Ishikawa (cell line): ENCODE measurements around the gene RNLS.

ENCODE experiments used
- CEBPB ChIP-seq: IDR thresholded peaks from 2 replicates; pipeline ENCODE4 v1.6.1; 2012
- CREB1 ChIP-seq: IDR thresholded peaks from 2 replicates; pipeline ENCODE4 v1.6.1; 2012; ENCODE audit warnings: low read depth
- EGR1 ChIP-seq: IDR thresholded peaks from 2 replicates; pipeline ENCODE4 v1.6.1; 2012
- EP300 ChIP-seq: IDR thresholded peaks from 2 replicates; pipeline ENCODE4 v1.6.1; 2012; ENCODE audit warnings: borderline replicate concordance
- FOXM1 ChIP-seq: IDR thresholded peaks from 2 replicates; pipeline ENCODE4 v1.6.1; 2012; ENCODE audit warnings: low read depth, borderline replicate concordance
- NFIC ChIP-seq: IDR thresholded peaks from 2 replicates; pipeline ENCODE4 v1.6.1; 2012
- RAD21 ChIP-seq: IDR thresholded peaks from 2 replicates; pipeline ENCODE4 v1.6.1; 2012; ENCODE audit warnings: low read depth
- TAF1 ChIP-seq: IDR thresholded peaks from 2 replicates; pipeline ENCODE4 v1.6.1; 2012; ENCODE audit warnings: low read depth, mild to moderate bottlenecking
- TCF12 ChIP-seq: IDR thresholded peaks from 2 replicates; pipeline ENCODE4 v1.6.1; 2012; ENCODE audit warnings: low read depth
- TEAD4 ChIP-seq: IDR thresholded peaks from 2 replicates; pipeline ENCODE4 v1.6.1; 2012
- YY1 ChIP-seq: IDR thresholded peaks from 2 replicates; pipeline ENCODE4 v1.6.1; 2012; ENCODE audit warnings: low read depth
- ZBTB7A ChIP-seq: IDR thresholded peaks from 2 replicates; pipeline ENCODE4 v1.6.1; 2012; ENCODE audit warnings: low read depth
- TF ChIP-seq, protein P1 (sequence below): IDR thresholded peaks from 2 replicates; pipeline ENCODE4 v1.6.1; 2012
- TF ChIP-seq, protein P2 (sequence below): IDR thresholded peaks from 2 replicates; pipeline ENCODE4 v1.6.1; 2012
- TF ChIP-seq, protein P3 (sequence below): IDR thresholded peaks from 2 replicates; pipeline ENCODE4 v1.6.1; 2012; ENCODE audit warnings: low read depth, mild to moderate bottlenecking

RNLS gene

DNA sequence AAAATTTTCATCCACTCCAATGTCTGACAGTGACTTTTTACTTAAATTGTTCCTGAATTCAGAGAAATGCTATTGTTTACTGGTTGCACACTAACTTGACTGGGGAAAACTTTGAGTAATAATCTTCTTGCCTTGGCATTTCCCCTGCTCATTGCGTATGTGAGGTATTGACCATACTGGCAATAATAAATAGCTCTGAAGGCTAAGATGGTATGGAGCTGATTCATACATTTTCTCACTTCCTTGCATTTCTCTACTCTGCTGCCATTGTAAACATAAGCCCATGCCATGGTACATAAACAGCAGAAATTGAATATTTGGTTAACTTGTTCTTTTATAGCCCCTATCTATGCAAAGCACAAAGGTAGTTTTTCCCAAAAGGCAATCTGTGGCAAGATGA is 290.0 kb downstream of the RNLS start:
- no peak for TF ChIP-seq RAD21
- TF ChIP-seq ZBTB7A: no peak
- TF ChIP-seq YY1: no peak
- TF ChIP-seq EP300: no peak
- no peak for TF ChIP-seq NFIC
- TF ChIP-seq EGR1: no peak
- TF ChIP-seq, protein P1, sequence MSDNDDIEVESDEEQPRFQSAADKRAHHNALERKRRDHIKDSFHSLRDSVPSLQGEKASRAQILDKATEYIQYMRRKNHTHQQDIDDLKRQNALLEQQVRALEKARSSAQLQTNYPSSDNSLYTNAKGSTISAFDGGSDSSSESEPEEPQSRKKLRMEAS: no peak
- TF ChIP-seq FOXM1: no peak
- no peak for TF ChIP-seq TEAD4
- TF ChIP-seq TAF1: no peak
- TF ChIP-seq CREB1: no peak

DNA sequence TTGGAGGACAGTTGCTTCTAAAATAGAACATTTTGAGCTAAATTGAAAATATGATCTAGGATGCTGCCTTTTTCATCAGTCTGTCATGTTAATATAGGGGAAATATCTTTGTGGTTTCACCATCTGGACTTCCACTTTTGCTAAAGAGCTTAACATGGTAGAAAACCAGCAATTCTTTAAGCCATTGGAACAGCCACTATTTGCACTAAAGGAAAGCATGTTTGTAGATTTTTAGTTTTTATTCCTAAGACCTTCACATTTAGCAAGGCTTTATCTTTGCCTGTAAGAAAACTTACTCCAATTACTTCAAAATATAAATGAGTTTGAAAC is 291.0 kb downstream of the RNLS start:
- TF ChIP-seq TAF1: no peak
- TF ChIP-seq RAD21: no peak
- no peak for TF ChIP-seq TEAD4
- no peak for TF ChIP-seq ZBTB7A
- TF ChIP-seq NFIC: no peak
- no peak for TF ChIP-seq EP300
- no peak for TF ChIP-seq CREB1
- TF ChIP-seq, protein P2, sequence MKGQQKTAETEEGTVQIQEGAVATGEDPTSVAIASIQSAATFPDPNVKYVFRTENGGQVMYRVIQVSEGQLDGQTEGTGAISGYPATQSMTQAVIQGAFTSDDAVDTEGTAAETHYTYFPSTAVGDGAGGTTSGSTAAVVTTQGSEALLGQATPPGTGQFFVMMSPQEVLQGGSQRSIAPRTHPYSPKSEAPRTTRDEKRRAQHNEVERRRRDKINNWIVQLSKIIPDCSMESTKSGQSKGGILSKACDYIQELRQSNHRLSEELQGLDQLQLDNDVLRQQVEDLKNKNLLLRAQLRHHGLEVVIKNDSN: no peak
- no peak for TF ChIP-seq EGR1
- TF ChIP-seq FOXM1: no peak
- no peak for TF ChIP-seq TCF12
- TF ChIP-seq, protein P1: no peak
- no peak for TF ChIP-seq YY1
- TF ChIP-seq, protein P3, sequence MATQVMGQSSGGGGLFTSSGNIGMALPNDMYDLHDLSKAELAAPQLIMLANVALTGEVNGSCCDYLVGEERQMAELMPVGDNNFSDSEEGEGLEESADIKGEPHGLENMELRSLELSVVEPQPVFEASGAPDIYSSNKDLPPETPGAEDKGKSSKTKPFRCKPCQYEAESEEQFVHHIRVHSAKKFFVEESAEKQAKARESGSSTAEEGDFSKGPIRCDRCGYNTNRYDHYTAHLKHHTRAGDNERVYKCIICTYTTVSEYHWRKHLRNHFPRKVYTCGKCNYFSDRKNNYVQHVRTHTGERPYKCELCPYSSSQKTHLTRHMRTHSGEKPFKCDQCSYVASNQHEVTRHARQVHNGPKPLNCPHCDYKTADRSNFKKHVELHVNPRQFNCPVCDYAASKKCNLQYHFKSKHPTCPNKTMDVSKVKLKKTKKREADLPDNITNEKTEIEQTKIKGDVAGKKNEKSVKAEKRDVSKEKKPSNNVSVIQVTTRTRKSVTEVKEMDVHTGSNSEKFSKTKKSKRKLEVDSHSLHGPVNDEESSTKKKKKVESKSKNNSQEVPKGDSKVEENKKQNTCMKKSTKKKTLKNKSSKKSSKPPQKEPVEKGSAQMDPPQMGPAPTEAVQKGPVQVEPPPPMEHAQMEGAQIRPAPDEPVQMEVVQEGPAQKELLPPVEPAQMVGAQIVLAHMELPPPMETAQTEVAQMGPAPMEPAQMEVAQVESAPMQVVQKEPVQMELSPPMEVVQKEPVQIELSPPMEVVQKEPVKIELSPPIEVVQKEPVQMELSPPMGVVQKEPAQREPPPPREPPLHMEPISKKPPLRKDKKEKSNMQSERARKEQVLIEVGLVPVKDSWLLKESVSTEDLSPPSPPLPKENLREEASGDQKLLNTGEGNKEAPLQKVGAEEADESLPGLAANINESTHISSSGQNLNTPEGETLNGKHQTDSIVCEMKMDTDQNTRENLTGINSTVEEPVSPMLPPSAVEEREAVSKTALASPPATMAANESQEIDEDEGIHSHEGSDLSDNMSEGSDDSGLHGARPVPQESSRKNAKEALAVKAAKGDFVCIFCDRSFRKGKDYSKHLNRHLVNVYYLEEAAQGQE: no peak
- TF ChIP-seq CEBPB: no peak

DNA sequence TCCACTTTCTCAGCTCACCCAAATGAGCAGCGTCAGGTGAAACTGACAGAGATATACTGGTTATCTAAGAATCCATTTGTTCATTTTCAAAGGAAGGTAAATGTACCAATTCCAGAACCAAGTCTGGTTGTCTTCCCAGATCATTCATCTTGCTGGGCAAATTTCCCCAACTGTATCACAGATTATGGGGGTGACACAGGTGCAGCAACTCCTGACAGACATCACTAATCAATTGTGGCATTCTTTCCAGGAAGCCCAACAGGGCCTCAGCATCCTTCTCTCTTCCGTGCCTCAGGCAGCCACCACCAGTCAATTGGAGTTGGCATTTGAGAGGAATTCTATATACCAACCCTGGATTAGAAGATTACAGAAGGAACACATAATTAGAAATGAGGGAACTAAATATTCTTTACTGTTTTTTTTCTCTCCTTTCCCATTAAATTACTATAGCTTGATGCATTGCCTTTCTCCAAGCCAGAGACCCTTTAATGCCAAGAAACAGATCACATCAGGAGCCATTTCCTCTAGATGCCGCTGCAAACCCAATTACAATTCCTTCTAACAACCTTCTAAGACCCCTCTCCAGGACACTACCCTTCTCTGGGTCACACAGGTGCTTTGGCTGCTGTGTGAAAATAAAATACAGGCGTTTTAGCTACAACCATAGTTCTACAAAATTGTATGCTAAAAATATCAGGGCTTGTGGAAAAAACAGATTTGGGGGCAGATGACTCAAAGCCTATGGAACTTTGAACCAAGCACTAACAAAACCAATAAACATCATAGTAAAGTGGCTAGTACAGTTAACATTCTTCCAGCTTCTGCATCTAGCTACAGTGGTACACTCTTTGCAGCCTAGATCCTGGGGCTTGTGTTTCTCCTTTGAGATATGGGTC is 291.6 kb downstream of the RNLS start:
- TF ChIP-seq CEBPB: no peak
- no peak for TF ChIP-seq FOXM1
- no peak for TF ChIP-seq NFIC
- no peak for TF ChIP-seq ZBTB7A
- no peak for TF ChIP-seq YY1
- TF ChIP-seq, protein P1: no peak
- no peak for TF ChIP-seq TCF12
- no peak for TF ChIP-seq EGR1
- TF ChIP-seq, protein P2: no peak
- TF ChIP-seq, protein P3: no peak
- TF ChIP-seq RAD21: no peak

DNA sequence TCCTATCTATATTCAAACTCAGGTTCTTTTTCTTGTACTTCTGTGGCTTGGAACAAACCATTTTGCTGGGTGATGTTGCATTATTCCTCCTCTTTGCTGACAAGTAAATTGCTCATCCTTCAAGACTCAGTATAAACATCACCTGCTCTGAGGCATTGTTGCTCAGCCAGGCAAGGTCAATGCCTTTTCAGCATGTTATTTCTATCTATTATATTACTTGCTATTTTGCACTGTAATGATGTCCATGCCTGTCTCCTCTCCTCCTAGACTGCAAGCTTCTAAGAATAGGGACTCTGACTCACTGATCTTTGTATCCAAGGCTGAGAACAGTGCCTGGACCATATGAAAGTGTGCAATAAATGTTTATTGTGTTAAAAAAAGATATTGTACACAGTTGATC is 293.8 kb downstream of the RNLS start:
- TF ChIP-seq, protein P3: no peak
- TF ChIP-seq NFIC (no peak), CREB1 (no peak), TCF12 (no peak), TAF1 (no peak), TEAD4 (no peak), FOXM1 (no peak), CEBPB (no peak), RAD21 (no peak), ZBTB7A (no peak), EP300 (no peak), YY1 (no peak), EGR1 (no peak)
- TF ChIP-seq, protein P1: no peak
- TF ChIP-seq, protein P2: no peak
